BE2C (cell line): ENCODE data around the gene PRKCZ.
A peak's percentile ranks its signal among the peaks of the same experiment; 100 is the strongest.

Experiments
- DNase-seq: peaks from one replicate; pipeline ENCODE4 v3.0.0-alpha.2; 2020
- H3K27me3 ChIP-seq: fragments of 250-450 bp; sonication (Bioruptor Pico); 2 replicates; pipeline ENCODE4 v1.5.1; 2020; ENCODE audit warnings: mild to moderate bottlenecking
- H3K36me3 ChIP-seq: fragments of 250-450 bp; sonication (Bioruptor Pico); 2 replicates; pipeline ENCODE4 v1.5.1; 2020; ENCODE audit warnings: mild to moderate bottlenecking
- H3K4me1 ChIP-seq: fragments of 250-450 bp; sonication (Bioruptor Pico); 2 replicates; pipeline ENCODE4 v1.5.1; 2020
- H3K4me3 ChIP-seq: 2 replicates; pipeline ENCODE4 v1.5.1; 2011; ENCODE audit warnings: low read depth, low read length
- H3K9me3 ChIP-seq: fragments of 250-450 bp; sonication (Bioruptor Pico); 2 replicates; pipeline ENCODE4 v1.5.1; 2020
- TF ChIP-seq, protein P1 (sequence below): IDR thresholded peaks from 2 replicates; pipeline ENCODE4 v1.5.1; 2012; ENCODE audit warnings: mild to moderate bottlenecking, low read depth, low read length

The PRKCZ gene

DNA sequence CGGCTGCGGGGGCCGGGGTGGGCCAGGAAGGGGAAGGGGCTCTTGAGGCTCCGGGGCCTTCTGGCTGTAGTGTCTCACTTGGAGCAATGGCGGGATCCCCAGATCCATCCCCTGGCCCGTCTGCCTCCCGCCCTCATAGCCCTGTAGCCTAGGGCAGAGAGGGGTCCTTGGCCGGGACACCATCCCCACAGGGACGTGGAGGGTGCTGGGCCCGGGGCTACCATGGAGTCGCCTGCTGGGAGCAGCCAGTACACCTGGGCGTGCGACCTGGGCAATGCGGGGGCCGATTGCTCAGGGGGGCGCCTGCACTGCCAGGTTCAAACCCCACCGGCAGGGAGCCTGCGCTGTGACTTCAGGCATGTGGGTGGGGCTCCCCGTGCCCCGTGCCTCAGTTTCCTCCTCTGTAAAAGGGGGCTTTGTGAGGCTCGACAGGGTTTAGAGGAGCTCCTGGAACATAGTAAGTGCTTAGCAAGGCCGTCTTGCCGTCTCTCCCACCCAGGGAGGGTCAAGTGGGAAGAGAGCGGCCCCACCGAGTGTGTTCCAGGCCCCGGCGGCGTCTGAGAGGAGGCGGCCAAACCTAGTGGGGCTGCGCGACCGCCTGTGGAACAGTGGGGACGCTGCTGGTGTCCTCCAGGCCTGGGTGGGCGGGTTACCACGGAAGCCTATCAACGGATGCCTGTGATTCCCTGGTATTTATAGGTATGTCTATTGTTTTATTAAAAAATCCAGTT lies 20.8 kb downstream of the PRKCZ start:
- no peak for DNase-seq
- TF ChIP-seq, protein P1, sequence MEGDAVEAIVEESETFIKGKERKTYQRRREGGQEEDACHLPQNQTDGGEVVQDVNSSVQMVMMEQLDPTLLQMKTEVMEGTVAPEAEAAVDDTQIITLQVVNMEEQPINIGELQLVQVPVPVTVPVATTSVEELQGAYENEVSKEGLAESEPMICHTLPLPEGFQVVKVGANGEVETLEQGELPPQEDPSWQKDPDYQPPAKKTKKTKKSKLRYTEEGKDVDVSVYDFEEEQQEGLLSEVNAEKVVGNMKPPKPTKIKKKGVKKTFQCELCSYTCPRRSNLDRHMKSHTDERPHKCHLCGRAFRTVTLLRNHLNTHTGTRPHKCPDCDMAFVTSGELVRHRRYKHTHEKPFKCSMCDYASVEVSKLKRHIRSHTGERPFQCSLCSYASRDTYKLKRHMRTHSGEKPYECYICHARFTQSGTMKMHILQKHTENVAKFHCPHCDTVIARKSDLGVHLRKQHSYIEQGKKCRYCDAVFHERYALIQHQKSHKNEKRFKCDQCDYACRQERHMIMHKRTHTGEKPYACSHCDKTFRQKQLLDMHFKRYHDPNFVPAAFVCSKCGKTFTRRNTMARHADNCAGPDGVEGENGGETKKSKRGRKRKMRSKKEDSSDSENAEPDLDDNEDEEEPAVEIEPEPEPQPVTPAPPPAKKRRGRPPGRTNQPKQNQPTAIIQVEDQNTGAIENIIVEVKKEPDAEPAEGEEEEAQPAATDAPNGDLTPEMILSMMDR = no peak
- no peaks in the 10 kb centered on the region for H3K36me3 ChIP-seq
- H3K9me3 ChIP-seq = no peaks in the 10 kb centered on the region; the same call in 1 of the 2 replicates
- H3K27me3 ChIP-seq = peaks cover 47% of the 10 kb centered on the region
- no peak overlapping the region for H3K4me3 ChIP-seq
- H3K4me1 ChIP-seq = no peaks in the 10 kb centered on the region

DNA sequence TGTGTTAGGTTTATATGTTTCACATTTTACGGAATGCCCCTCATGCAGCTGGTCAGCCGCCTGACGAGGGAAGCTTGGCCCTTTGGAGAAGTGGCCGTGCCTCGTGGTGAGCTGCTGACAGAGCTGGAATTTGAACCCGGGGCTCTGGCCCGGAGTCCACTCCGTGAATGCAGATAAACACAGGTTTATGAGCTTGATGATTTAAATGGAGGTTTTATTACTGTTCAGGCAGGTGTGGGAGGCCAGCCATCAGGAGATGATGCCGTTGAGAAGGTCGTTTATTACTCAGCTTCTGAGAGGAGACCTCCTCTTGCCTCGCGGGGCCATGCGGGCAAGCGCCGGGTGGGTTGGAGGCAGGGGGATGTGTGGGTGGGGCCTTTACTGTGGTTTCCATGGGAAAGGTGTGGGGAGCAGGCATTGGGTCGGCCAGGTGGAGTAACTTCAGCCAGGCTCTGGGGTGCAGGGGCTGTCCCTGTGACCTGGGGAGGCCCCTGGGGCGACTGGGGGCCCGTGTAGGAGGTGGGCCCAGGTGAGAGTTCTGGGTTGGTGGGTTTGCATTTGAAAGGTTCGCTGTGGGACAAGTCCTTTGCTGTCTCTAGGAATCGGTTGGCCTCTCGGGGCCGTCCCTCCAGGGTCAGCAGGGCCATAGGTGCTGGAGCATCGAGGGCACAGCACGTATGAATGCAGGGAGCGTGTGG lies 22.0 kb downstream of the PRKCZ start:
- TF ChIP-seq, protein P1 = no peak
- Histone ChIP-seq H3K9me3 (no peaks in the 10 kb centered on the region; the same call in 1 of the 2 replicates), H3K4me1 (no peaks in the 10 kb centered on the region), H3K4me3 (no peak overlapping the region), H3K36me3 (no peaks in the 10 kb centered on the region), H3K27me3 (peaks cover 35% of the 10 kb centered on the region)
- no peak for DNase-seq

DNA sequence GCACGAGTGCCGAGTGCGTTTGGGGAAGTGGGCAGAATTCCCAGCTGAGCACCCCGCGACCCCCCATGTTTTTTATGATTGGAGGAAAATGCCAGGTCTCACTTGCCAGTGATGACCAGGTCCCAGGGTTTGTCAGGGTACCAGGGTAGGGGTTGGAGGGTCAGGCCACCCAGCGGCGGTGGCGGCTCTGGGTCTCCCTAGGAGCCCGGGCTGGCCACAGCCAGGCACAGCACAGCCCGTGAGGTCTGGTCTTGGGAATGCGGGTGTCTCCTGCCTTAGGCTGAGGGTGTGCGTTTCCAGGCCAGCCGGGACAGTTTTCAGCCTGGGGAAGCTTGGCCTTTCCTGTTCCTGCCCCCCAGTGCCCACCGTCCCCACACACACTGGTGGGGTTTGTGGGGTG lies 22.7 kb downstream of the PRKCZ start:
- no peak overlapping the region for H3K4me3 ChIP-seq
- peaks cover 31% of the 10 kb centered on the region for H3K27me3 ChIP-seq
- DNase-seq = no peak
- H3K9me3 ChIP-seq = peaks cover 4% of the 10 kb centered on the region
- TF ChIP-seq, protein P1 = no peak
- no peaks in the 10 kb centered on the region for H3K4me1 ChIP-seq
- H3K36me3 ChIP-seq = no peaks in the 10 kb centered on the region

DNA sequence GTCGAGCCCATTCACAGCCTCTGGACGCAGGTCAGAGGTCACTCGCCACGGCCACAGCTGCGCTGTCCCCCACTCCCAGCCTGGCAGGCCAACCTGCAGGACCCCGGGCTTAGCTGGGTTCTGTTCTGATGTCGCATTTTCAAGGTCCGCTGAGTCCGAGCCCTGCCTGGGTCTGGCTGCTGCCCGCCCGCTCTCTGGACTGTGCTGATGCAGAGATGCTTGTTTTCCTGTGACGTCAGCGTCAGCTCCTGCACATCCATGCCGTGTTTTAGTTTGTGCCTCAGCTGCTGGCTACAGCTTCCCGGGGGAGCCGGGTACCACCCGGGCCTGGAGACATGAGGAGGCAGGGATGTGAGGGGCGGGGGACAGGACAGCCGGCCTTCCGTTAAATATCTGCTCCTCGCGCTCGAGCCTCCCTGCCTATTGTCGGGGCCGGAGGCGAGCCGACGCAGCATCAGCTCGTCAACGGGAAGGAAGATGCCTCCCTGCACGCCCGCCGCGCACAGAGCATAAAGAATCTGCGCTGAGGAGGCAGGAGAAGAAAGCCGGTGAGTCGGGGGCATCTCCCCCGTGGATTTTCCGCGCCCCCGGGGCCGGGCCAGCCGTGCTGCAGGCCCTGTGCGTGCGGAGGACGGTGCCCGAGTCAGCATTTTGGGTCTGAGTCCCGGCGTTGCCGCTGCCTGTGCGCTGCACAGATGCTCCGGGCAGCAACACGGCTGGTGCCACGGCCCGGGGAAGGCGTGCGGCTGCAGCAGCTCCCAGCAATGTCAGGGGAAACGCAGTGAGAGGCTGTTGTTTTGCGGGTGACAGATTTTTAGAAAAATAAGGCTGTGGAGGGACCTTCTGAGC lies 23.4 kb downstream of the PRKCZ start:
- TF ChIP-seq, protein P1 = no peak
- Histone ChIP-seq H3K27me3 (peaks cover 28% of the 10 kb centered on the region), H3K36me3 (no peaks in the 10 kb centered on the region), H3K9me3 (peaks cover 7% of the 10 kb centered on the region), H3K4me1 (no peaks in the 10 kb centered on the region), H3K4me3 (peak overlapping the region; percentile 80)
- DNase-seq = peak; percentile 87

DNA sequence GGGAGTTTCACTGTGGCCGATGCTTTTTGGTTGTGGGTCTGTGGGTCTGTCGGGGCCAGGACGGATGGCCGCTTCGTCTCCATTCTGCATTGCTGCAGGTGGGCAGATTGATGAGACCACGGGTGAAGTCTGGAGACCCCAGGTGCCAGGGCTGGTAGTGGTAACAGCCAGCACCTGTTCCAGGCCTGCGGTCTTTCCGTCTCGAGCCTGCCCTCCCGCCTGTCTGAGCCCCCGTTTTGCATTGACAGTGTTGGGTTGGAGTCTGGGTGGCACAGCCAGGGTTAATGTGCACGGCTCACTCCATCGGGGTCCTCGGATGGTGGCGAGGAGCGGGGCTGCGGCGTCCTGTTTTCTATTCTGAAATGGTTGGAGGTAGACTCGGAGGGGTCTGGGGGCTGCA lies 24.2 kb downstream of the PRKCZ start:
- Histone ChIP-seq H3K27me3 (peaks cover 28% of the 10 kb centered on the region), H3K9me3 (peaks cover 9% of the 10 kb centered on the region), H3K36me3 (no peaks in the 10 kb centered on the region), H3K4me3 (peak overlapping the region; percentile 80), H3K4me1 (no peaks in the 10 kb centered on the region)
- TF ChIP-seq, protein P1 = no peak
- DNase-seq = no peak
